ENCODE data around the gene C6orf136.

C6orf136 gene

GRCh38 chr6:30670760-30671527, 24.0 kb downstream of the C6orf136 start:
- no peak for TF ChIP-seq CTCF (IDR thresholded peaks at IDR 0.05)
- H3K4me3 ChIP-seq (ENCODE audit: low read depth in 1 of 2, low read length in 1 of 2) = no peak overlapping the region

GRCh38 chr6:30672445-30673253, 25.7 kb downstream of the C6orf136 start, which contains the start of gene DHX16:
TSS of gene DHX16 (minus strand) at chr6:30673006. CDS start at chr6:30672841, 165 bp downstream.
- Histone ChIP-seq H3K27ac (peak within 1 kb of the TSS; percentile 87), H3K4me1 (ENCODE audit: control insufficient read depth in 1 of 2, insufficient read depth in 1 of 2, low read depth in 1 of 2, low read length in 1 of 2) (peaks cover 25 to 26% of the 10 kb centered on the region in 2 experiments), H3K27me3 (no peaks in the 10 kb centered on the region), H3K36me3 (peaks cover 47% of the 10 kb centered on the region), H3K9me3 (no peaks in the 10 kb centered on the region), H3K4me3 (ENCODE audit: low read depth in 1 of 2, low read length in 1 of 2) (peak within 1 kb of the TSS; percentile 84 to 98)
- TF ChIP-seq CTCF (IDR thresholded peaks at IDR 0.05) = peak; percentile 85

More at GRCh38 chr6:30670760-30671527, 24.0 kb downstream of the C6orf136 start:
- Histone ChIP-seq H3K27me3 (no peaks in the 10 kb centered on the region), H3K4me1 (ENCODE audit: control insufficient read depth in 1 of 2, insufficient read depth in 1 of 2, low read depth in 1 of 2, low read length in 1 of 2) (peaks cover 25 to 26% of the 10 kb centered on the region in 2 experiments), H3K36me3 (peaks cover 45% of the 10 kb centered on the region), H3K9me3 (no peaks in the 10 kb centered on the region), H3K27ac (peak overlapping the region; percentile 26)

- H3K4me1 ChIP-seq (ENCODE audit: control insufficient read depth in 1 of 2, insufficient read depth in 1 of 2, low read depth in 1 of 2, low read length in 1 of 2) = peaks cover 45 to 49% of the 10 kb centered on the region in 2 experiments
- TF ChIP-seq CTCF (IDR thresholded peaks at IDR 0.05) = no peak
- peak overlapping the region; percentile 52 for H3K27ac ChIP-seq
- H3K36me3 ChIP-seq = peaks cover 61% of the 10 kb centered on the region
- H3K4me3 ChIP-seq (ENCODE audit: low read depth in 1 of 2, low read length in 1 of 2) = no peak overlapping the region
- no peaks in the 10 kb centered on the region for H3K27me3 ChIP-seq
- no peaks in the 10 kb centered on the region for H3K9me3 ChIP-seq
These were observed 29.8 kb downstream of the C6orf136 start for GRCh38 chr6:30676660-30677285.

- H3K4me3 ChIP-seq (ENCODE audit: low read depth in 1 of 2, low read length in 1 of 2) = peak overlapping the region; percentile 95 to 100
- peaks cover 37 to 53% of the 10 kb centered on the region in 2 experiments for H3K4me1 ChIP-seq (ENCODE audit: control insufficient read depth in 1 of 2, insufficient read depth in 1 of 2, low read depth in 1 of 2, low read length in 1 of 2)
- TF ChIP-seq CTCF (IDR thresholded peaks at IDR 0.05) = peak; percentile 92
- H3K27me3 ChIP-seq = no peaks in the 10 kb centered on the region
- H3K27ac ChIP-seq = peak overlapping the region; percentile 95
- no peaks in the 10 kb centered on the region for H3K9me3 ChIP-seq
- peaks cover 67% of the 10 kb centered on the region for H3K36me3 ChIP-seq
These were observed 32.2 kb downstream of the C6orf136 start for GRCh38 chr6:30678964-30679726.

Data from neutrophil (primary cell).